Endothelial cell (in vitro differentiated cells): Measurements from ENCODE around the gene DHRS7B. TPM values are rescaled to one million over a fixed set of nuclear protein-coding genes. Genes with fewer than 3 reads are reported as not detected.

ENCODE experiments used
- DNase-seq: peaks from one replicate; pipeline ENCODE4 v3.0.0; 2021; ENCODE audit warnings: low spot score
- H3K27ac Mint-ChIP-seq: one replicate; pipeline ENCODE4 v1.8.0; 2021; ENCODE audit warnings: mixed read lengths, inconsistent platforms; ENCODE audit not compliant: unreplicated experiment
- H3K27me3 Mint-ChIP-seq: one replicate; pipeline ENCODE4 v1.8.0; 2021; ENCODE audit warnings: mild to moderate bottlenecking, moderate library complexity, mixed read lengths, inconsistent platforms; ENCODE audit not compliant: unreplicated experiment
- H3K36me3 Mint-ChIP-seq: one replicate; pipeline ENCODE4 v1.8.0; 2021; ENCODE audit warnings: mild to moderate bottlenecking, low read depth, mixed read lengths, inconsistent platforms; ENCODE audit not compliant: unreplicated experiment
- H3K4me1 Mint-ChIP-seq: one replicate; pipeline ENCODE4 v1.8.0; 2021; ENCODE audit warnings: mild to moderate bottlenecking, mixed read lengths, inconsistent platforms; ENCODE audit not compliant: unreplicated experiment
- H3K4me3 Mint-ChIP-seq: one replicate; pipeline ENCODE4 v1.8.0; 2021; ENCODE audit warnings: mild to moderate bottlenecking, mixed read lengths, inconsistent platforms; ENCODE audit not compliant: unreplicated experiment
- H3K9me3 Mint-ChIP-seq: one replicate; pipeline ENCODE4 v1.8.0; 2021; ENCODE audit warnings: mixed read lengths, inconsistent platforms; ENCODE audit not compliant: unreplicated experiment
- total RNA-seq: library from RNA; stranded (reverse); fragmentation: NEBNext Ultra II Directional; extraction: Animal tissue kit (Norgen Biotek cat#: 25700); gene quantifications from one replicate; pipeline ENCODE4 v1.2.1, GENCODE V29; 2021; ENCODE audit not compliant: unreplicated experiment
- TF ChIP-seq, protein P1 (sequence below): fragments of 200-600 bp; sonication (generic); IDR thresholded peaks from one replicate; pipeline ENCODE4 v1.5.0; 2021; ENCODE audit warnings: antibody characterized with exemption; ENCODE audit not compliant: unreplicated experiment

The DHRS7B gene
- total RNA-seq, 1 donor from 2014 or later: 31.0 TPM

DNA sequence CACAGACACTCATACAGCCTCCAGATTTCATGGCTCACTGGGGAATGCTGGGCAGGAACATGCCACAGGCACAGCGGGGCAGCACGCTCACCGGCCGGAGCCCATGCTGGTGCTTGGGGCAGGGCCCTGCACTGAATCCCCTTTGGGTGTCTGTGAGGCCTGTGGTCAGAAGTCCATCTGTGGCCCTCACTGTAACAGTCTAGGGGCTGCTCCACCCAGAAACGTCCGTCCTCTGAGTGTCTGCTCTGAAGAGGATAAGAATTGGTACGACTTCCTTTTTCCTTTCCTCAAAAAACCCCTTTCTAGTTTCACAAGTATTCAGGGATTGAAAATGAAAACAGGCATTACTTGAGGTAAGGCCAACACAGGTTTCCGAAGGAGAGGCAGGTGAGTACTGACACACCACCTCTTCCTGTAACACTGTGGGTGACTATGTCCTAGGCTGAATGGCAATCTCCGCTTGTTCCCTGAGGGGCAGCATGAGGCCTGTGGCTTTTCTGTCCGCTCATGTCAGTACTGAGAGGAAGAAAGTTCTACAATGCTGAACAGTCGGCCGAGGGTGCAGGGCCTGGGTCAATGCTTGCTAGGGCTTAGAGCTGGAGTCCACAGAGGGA is 44.7 kb downstream of the DHRS7B start:
- peaks cover 21% of the 10 kb centered on the region for H3K4me1 Mint-ChIP-seq
- peak overlapping the region; percentile 81 for H3K27ac Mint-ChIP-seq
- H3K4me3 Mint-ChIP-seq: peak overlapping the region; percentile 27
- H3K9me3 Mint-ChIP-seq: no peaks in the 10 kb centered on the region
- TF ChIP-seq, protein P1, sequence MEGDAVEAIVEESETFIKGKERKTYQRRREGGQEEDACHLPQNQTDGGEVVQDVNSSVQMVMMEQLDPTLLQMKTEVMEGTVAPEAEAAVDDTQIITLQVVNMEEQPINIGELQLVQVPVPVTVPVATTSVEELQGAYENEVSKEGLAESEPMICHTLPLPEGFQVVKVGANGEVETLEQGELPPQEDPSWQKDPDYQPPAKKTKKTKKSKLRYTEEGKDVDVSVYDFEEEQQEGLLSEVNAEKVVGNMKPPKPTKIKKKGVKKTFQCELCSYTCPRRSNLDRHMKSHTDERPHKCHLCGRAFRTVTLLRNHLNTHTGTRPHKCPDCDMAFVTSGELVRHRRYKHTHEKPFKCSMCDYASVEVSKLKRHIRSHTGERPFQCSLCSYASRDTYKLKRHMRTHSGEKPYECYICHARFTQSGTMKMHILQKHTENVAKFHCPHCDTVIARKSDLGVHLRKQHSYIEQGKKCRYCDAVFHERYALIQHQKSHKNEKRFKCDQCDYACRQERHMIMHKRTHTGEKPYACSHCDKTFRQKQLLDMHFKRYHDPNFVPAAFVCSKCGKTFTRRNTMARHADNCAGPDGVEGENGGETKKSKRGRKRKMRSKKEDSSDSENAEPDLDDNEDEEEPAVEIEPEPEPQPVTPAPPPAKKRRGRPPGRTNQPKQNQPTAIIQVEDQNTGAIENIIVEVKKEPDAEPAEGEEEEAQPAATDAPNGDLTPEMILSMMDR: no peak
- no peak for DNase-seq
- H3K27me3 Mint-ChIP-seq: peaks cover 13% of the 10 kb centered on the region
- H3K36me3 Mint-ChIP-seq: peaks cover 6% of the 10 kb centered on the region

DNA sequence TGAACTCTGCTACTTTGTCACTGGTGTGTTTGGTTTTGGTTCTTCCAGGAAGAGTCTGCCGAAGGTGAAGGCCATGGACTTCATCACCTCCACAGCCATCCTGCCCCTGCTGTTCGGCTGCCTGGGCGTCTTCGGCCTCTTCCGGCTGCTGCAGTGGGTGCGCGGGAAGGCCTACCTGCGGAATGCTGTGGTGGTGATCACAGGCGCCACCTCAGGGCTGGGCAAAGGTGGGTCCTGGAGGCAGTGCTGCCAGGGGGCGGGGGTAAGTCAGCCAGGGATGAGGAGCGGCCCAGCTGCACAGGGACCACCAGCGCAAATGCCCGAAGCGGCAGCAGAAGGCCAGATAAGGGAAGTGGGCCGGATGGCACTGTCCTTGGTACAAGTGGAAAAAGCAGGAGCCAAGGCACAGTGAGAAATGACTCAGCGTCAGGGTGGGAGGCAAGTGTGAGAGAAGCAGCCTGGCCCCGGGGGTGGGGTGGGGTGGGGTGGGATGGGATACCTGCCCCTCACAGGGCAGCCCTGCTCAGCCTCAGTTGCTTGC is 45.3 kb downstream of the DHRS7B start:
- Mint-ChIP-seq H3K36me3 (peaks cover 6% of the 10 kb centered on the region), H3K27me3 (peaks cover 13% of the 10 kb centered on the region), H3K4me1 (peaks cover 21% of the 10 kb centered on the region), H3K9me3 (no peaks in the 10 kb centered on the region), H3K4me3 (no peak overlapping the region), H3K27ac (peak overlapping the region; percentile 80)
- TF ChIP-seq, protein P1: no peak
- no peak for DNase-seq

DNA sequence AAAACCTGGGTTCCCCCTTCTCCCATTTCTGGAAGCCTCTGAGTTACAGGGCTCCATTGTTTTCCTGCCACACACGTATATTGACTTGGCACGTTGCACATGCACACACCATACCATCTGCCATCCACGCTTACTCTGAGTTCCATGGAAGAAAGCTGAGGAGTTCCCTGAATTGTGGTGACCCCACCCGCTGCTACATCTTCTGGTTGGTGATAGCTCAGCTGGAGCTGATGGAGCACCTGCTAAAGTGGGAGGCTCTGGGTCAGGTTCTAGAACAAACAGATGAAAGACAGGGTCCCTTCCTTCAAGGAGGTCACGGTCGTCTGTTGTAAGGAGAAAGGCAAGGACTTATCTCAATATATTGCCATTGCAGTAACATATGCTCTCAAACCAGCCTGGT is 46.1 kb downstream of the DHRS7B start:
- H3K4me1 Mint-ChIP-seq: peaks cover 21% of the 10 kb centered on the region
- peaks cover 6% of the 10 kb centered on the region for H3K36me3 Mint-ChIP-seq
- no peak for DNase-seq
- TF ChIP-seq, protein P1: no peak
- no peak overlapping the region for H3K4me3 Mint-ChIP-seq
- peaks cover 13% of the 10 kb centered on the region for H3K27me3 Mint-ChIP-seq
- H3K27ac Mint-ChIP-seq: no peak overlapping the region
- no peaks in the 10 kb centered on the region for H3K9me3 Mint-ChIP-seq

DNA sequence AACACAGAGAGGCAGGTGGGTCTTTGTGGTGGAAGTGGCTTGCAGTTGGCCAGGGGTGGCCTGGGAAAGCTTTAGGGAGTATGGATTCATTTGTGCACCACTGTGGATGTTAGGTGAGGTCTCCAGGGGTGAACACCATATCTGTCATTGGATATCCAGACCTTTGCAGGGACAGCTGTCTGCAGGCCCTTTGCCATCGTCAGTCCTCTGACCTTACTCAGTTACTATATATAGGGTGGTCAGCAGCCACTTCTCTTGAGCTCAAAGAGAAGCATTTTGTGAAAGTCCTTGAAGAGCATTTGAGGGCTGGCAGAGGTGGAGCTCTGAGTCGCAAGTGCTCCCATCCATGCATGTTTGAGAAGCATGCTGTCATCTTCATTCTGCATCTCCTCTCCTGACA is 46.8 kb downstream of the DHRS7B start:
- Mint-ChIP-seq H3K9me3 (no peaks in the 10 kb centered on the region), H3K4me3 (no peak overlapping the region), H3K27me3 (peaks cover 11% of the 10 kb centered on the region), H3K27ac (no peak overlapping the region), H3K4me1 (peaks cover 21% of the 10 kb centered on the region), H3K36me3 (peaks cover 6% of the 10 kb centered on the region)
- no peak for DNase-seq
- TF ChIP-seq, protein P1: no peak

DNA sequence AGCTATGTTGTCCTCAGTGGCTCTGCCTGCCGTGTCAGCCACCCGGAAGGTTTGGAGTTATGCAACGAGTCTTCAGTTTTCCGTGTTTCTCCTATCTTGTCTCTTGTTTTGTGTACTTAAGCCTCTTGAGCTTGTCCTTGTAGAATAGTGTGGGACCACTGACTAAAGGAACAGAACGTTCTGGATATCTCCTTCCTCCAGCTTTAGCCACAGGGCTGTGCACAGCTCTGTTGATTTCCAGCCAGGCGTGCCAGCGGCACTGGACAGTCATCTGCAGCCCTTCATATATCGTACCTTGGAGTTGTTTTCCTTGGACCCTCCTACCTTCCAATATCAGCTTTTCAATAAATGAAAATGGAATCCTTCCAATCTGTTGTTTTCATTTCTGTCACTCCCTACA is 47.4 kb downstream of the DHRS7B start:
- peaks cover 6% of the 10 kb centered on the region for H3K36me3 Mint-ChIP-seq
- H3K27ac Mint-ChIP-seq: no peak overlapping the region
- TF ChIP-seq, protein P1: no peak

More for the DNA sequence above, 47.4 kb downstream of the DHRS7B start:
- Mint-ChIP-seq H3K27me3 (peaks cover 11% of the 10 kb centered on the region), H3K4me1 (peaks cover 21% of the 10 kb centered on the region), H3K9me3 (no peaks in the 10 kb centered on the region), H3K4me3 (peak overlapping the region; percentile 17)
- no peak for DNase-seq
